Liver (tissue), 9 donors: ENCODE measurements around the gene DHRS2. TPM values are rescaled to one million over a fixed set of nuclear protein-coding genes. Genes with fewer than 3 reads are reported as not detected.

Experiments
- DNase-seq: peaks from one replicate; pipeline ENCODE4 v3.0.0-alpha.2; 2017; ENCODE audit warnings: low spot score
- H3K27ac ChIP-seq, 2 donors: one replicate each; pipeline ENCODE4 v1.7.0; 2013; ENCODE audit warnings: inconsistent platforms in 2 of 2, low read length in 2 of 2, control low read depth in 1 of 2, low read depth in 1 of 2, mild to moderate bottlenecking in 1 of 2
- H3K27me3 ChIP-seq, 4 donors: one replicate each; pipeline versions ENCODE4 v1.6.1 to v1.7.0; 2013; ENCODE audit warnings: low read length in 3 of 4, inconsistent platforms in 1 of 4, mild to moderate bottlenecking in 1 of 4, moderate library complexity in 1 of 4; ENCODE audit not compliant: control insufficient read depth in 4 of 4, insufficient read depth in 4 of 4
- H3K36me3 ChIP-seq, 4 donors: one replicate each; pipeline versions ENCODE4 v1.6.1 to v1.7.0; 2013; ENCODE audit warnings: low read length in 3 of 4, mild to moderate bottlenecking in 3 of 4, low read depth in 1 of 4, moderate library complexity in 1 of 4; ENCODE audit not compliant: control insufficient read depth in 4 of 4, insufficient read depth in 3 of 4
- H3K4me1 ChIP-seq, 4 donors: one replicate each; pipeline versions ENCODE4 v1.6.1 to v1.7.0; 2013; ENCODE audit warnings: low read length in 3 of 4, mild to moderate bottlenecking in 3 of 4, moderate library complexity in 1 of 4; ENCODE audit not compliant: control insufficient read depth in 4 of 4, insufficient read depth in 4 of 4
- H3K4me3 ChIP-seq, 3 donors: one replicate each; pipeline versions ENCODE4 v1.6.1 to v1.7.0; 2013; ENCODE audit warnings: low read length in 3 of 3, control low read depth in 1 of 3, low read depth in 1 of 3, mild to moderate bottlenecking in 1 of 3
- H3K9ac ChIP-seq, 2 donors: one replicate each; pipeline ENCODE4 v1.7.0; 2013; ENCODE audit warnings: low read length in 2 of 2, mild to moderate bottlenecking in 2 of 2, moderate library complexity in 2 of 2, control low read depth in 1 of 2, low read depth in 1 of 2
- H3K9me3 ChIP-seq, 4 donors: one replicate each; pipeline versions ENCODE4 v1.6.1 to v1.7.0; 2013; ENCODE audit warnings: low read length in 3 of 4; ENCODE audit not compliant: control insufficient read depth in 4 of 4
- ATF3 ChIP-seq: IDR thresholded peaks from 2 replicates; pipeline ENCODE4 v1.6.1; 2016; ENCODE audit warnings: antibody characterized with exemption
- CTCF ChIP-seq: fragments of 150-350 bp; IDR thresholded peaks from 2 replicates; pipeline ENCODE4 v1.5.1; 2017; ENCODE audit warnings: improper control_type of control experiment, low read depth, low read length; ENCODE audit not compliant: missing input control
- EGR1 ChIP-seq, 2 donors: IDR thresholded peaks; 2 replicates each; pipeline ENCODE4 v1.6.1; 2016 to 2018; ENCODE audit warnings: antibody characterized with exemption in 2 of 2, low read depth in 2 of 2
- FOXA1 ChIP-seq: IDR thresholded peaks from 2 replicates; pipeline ENCODE4 v1.6.1; 2016; ENCODE audit warnings: antibody characterized with exemption
- FOXA2 ChIP-seq: IDR thresholded peaks from 2 replicates; pipeline ENCODE4 v1.6.1; 2016; ENCODE audit warnings: antibody characterized with exemption
- GABPA ChIP-seq, 2 donors: IDR thresholded peaks in 1 of 2; conservative IDR thresholded peaks in 1 of 2; 2 replicates each; pipeline ENCODE4 v1.6.1; 2016; ENCODE audit warnings: antibody characterized with exemption in 2 of 2, mild to moderate bottlenecking in 1 of 2, moderate library complexity in 1 of 2
- HNF4A ChIP-seq, 2 donors: conservative IDR thresholded peaks; 2 replicates each; pipeline ENCODE4 v1.6.1; 2016; ENCODE audit warnings: antibody characterized with exemption in 2 of 2, mild to moderate bottlenecking in 2 of 2
- HNF4G ChIP-seq: IDR thresholded peaks from 2 replicates; pipeline ENCODE4 v1.6.1; 2016; ENCODE audit warnings: antibody characterized with exemption
- JUND ChIP-seq, 2 donors: IDR thresholded peaks; 2 replicates each; pipeline ENCODE4 v1.6.1; 2016; ENCODE audit warnings: antibody characterized with exemption in 2 of 2
- MAX ChIP-seq: IDR thresholded peaks from 2 replicates; pipeline ENCODE4 v1.6.1; 2016; ENCODE audit warnings: antibody characterized with exemption
- NR2F2 ChIP-seq: IDR thresholded peaks from 2 replicates; pipeline ENCODE4 v1.6.1; 2016; ENCODE audit warnings: antibody characterized with exemption
- RAD21 ChIP-seq, 2 donors: IDR thresholded peaks; 2 replicates each; pipeline ENCODE4 v1.6.1; 2016; ENCODE audit warnings: antibody characterized with exemption in 2 of 2, mild to moderate bottlenecking in 2 of 2
- REST ChIP-seq: IDR thresholded peaks from 2 replicates; pipeline ENCODE4 v1.6.1; 2016; ENCODE audit warnings: antibody characterized with exemption, mild to moderate bottlenecking
- RXRA ChIP-seq, 2 donors: IDR thresholded peaks; 2 replicates each; pipeline ENCODE4 v1.6.1; 2017 to 2018; ENCODE audit warnings: antibody characterized with exemption in 2 of 2, mild to moderate bottlenecking in 1 of 2
- SP1 ChIP-seq: IDR thresholded peaks from 2 replicates; pipeline ENCODE4 v1.6.1; 2018; ENCODE audit warnings: antibody characterized with exemption, mild to moderate bottlenecking
- TAF1 ChIP-seq: conservative IDR thresholded peaks from 2 replicates; pipeline ENCODE4 v1.6.1; 2016; ENCODE audit warnings: antibody characterized with exemption, mild to moderate bottlenecking
- YY1 ChIP-seq: IDR thresholded peaks from 2 replicates; pipeline ENCODE4 v1.6.1; 2016; ENCODE audit warnings: antibody characterized with exemption, mild to moderate bottlenecking
- ZBTB33 ChIP-seq: IDR thresholded peaks from 2 replicates; pipeline ENCODE4 v1.6.1; 2016; ENCODE audit warnings: antibody characterized with exemption
- WGBS: extraction: QIAGEN DNeasy Blood & Tissue Kit; methylation state at CpG from one replicate; pipeline ENCODE4 v1.1.7; 2013; 5-methylcytosine and 5-hydroxymethylcytosine counted together
- polyA plus RNA-seq, 2 donors: library from polyadenylated mRNA; stranded (reverse) in 1 of 2; unstranded in 1 of 2; fragments of 200-250 nt in 1 of 2; fragments of >200 nt in 1 of 2; fragmentation: Nextera tagmentation in 1 of 2; extraction: Ambion mirVana in 1 of 2; gene quantifications; one replicate each; pipeline versions ENCODE4 v1.2.1 to v1.2.3, GENCODE V29; 2013 to 2015
- total RNA-seq, 2 donors: library from RNA; depleted of rRNA; stranded (reverse); fragments of >200 nt; gene quantifications; one replicate each; pipeline ENCODE4 v1.2.3, GENCODE V29; 2014
- donor health status: healthy.
- donor health status: healthy.
- donor health status: healthy.
- donor health status: healthy.
- donor health status: healthy.

DHRS2 gene
- total and polyA plus RNA-seq, 4 donors, result 0.33 to 1.0 (median 0.62) TPM

- no peak overlapping the region for H3K9ac ChIP-seq
- H3K4me1 ChIP-seq, result peaks cover 17 to 59% (median 47%) of the 10 kb centered on the region in 4 donors
- WGBS, result 75% methylated on average over 4 of the region's 4 CpGs
- DNase-seq, result no peak
- no peak overlapping the region for H3K4me3 ChIP-seq
- no peaks in the 10 kb centered on the region for H3K27me3 ChIP-seq
- H3K27ac ChIP-seq, result peak overlapping the region; percentile 8 to 68
- TF ChIP-seq NR2F2 (no peak), REST (no peak), ZBTB33 (no peak), FOXA2 (no peak), RXRA (IDR thresholded peaks at IDR 0.05) (no peak), EGR1 (IDR thresholded peaks at IDR 0.05; ENCODE audit: low read depth in 2 of 2) (no peak), GABPA (IDR thresholded peaks at IDR 0.05 in 1 of 2, conservative IDR thresholded peaks at IDR 0.05 in 1 of 2) (no peak), TAF1 (no peak), ATF3 (no peak), FOXA1 (no peak), SP1 (no peak), RAD21 (IDR thresholded peaks at IDR 0.05) (no peak), JUND (IDR thresholded peaks at IDR 0.05) (no peak), HNF4G (no peak), CTCF (no peak), MAX (no peak), YY1 (no peak), HNF4A (conservative IDR thresholded peaks at IDR 0.05) (no peak)
- no peaks in the 10 kb centered on the region for H3K36me3 ChIP-seq
- H3K9me3 ChIP-seq, result no peaks in the 10 kb centered on the region
Measured at GRCh38 chr14:23612354-23612732, 23.8 kb upstream of the DHRS2 start.
